GM10266 (cell line): ENCODE data around the gene CHMP1A.

Experiments
- DNase-seq: peaks from one replicate; pipeline ENCODE4 v3.0.0; 2012; ENCODE audit errors: extremely low spot score
- CTCF ChIP-seq: IDR thresholded peaks from 2 replicates; pipeline ENCODE4 v1.5.1; 2012; ENCODE audit warnings: mild to moderate bottlenecking, low read depth; ENCODE audit not compliant: control insufficient read depth, insufficient read depth; ENCODE audit errors: missing control alignments

CHMP1A gene

GRCh38 chr16:89615596-89616090, 41.9 kb downstream of the CHMP1A start:
- no peak for DNase-seq
- TF ChIP-seq CTCF = peak; percentile 42

GRCh38 chr16:89615176-89615575, 42.3 kb downstream of the CHMP1A start:
- no peak for DNase-seq
- no peak for TF ChIP-seq CTCF

- DNase-seq = no peak
- TF ChIP-seq CTCF = no peak
Observed at GRCh38 chr16:89613954-89614459, 43.5 kb downstream of the CHMP1A start.

- no peak for DNase-seq
- TF ChIP-seq CTCF = no peak
Observed at GRCh38 chr16:89613231-89613953, 44.1 kb downstream of the CHMP1A start, which contains the start of gene DPEP1. Gene DPEP1 (plus strand): TSS chr16:89613642. CDS start chr16:89630411, 16,769 bp downstream.

- no peak for TF ChIP-seq CTCF
- DNase-seq = no peak
Observed at GRCh38 chr16:89612415-89613166, 44.9 kb downstream of the CHMP1A start.

GRCh38 chr16:89610108-89610453, 47.4 kb downstream of the CHMP1A start:
- no peak for TF ChIP-seq CTCF
- no peak for DNase-seq
